CD4-positive, alpha-beta T cell treated with Interleukin-6 at 100 ng/mL for 8 hours (primary cell): ENCODE measurements around the gene KRTAP3-3.

Experiments
- DNase-seq: peaks from one replicate; pipeline ENCODE4 v3.0.0-alpha.2; 2020; ENCODE audit warnings: mixed read lengths, low spot score

The KRTAP3-3 gene

DNA sequence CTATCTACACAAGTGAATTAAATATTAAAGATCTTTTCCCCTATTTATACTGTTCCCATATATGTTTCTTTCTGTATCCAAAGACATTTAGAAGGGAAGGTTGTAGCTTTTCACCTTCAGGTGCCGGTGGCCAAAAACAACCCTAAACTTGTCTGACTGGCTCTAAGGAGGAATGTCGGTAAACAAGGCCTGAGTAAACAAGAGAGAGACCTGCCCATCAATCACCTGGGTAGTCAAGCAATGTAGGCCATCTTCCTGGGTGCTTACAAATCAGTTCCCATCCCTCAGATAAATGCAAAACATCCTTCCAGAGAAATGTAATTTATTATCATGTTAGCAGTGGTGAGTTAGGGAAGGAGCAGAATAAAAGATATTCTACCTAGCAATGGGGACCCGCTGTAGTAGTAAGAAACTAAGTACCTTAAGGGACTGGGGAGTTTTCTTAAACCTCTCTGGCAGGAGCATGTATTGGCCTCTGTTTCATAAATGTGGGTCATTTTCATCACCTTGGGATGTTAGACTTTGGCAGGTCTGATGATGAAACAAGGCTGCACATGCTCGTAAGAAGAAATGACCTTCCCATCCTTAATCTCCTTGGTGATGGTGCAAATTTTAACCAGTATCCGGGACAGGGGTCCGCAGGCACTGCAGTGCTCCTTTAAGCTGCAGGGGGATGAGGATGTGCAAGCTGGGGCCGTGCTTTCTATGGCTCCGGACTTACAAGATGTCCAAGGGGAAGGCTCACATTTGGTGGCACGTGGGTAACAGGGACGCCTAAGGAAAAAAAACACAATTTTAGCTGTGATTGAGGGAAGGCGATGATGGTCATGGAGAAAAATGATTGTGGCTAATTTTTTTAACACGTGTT, 35.6 kb downstream of the KRTAP3-3 start:
- DNase-seq, result no peak

DNA sequence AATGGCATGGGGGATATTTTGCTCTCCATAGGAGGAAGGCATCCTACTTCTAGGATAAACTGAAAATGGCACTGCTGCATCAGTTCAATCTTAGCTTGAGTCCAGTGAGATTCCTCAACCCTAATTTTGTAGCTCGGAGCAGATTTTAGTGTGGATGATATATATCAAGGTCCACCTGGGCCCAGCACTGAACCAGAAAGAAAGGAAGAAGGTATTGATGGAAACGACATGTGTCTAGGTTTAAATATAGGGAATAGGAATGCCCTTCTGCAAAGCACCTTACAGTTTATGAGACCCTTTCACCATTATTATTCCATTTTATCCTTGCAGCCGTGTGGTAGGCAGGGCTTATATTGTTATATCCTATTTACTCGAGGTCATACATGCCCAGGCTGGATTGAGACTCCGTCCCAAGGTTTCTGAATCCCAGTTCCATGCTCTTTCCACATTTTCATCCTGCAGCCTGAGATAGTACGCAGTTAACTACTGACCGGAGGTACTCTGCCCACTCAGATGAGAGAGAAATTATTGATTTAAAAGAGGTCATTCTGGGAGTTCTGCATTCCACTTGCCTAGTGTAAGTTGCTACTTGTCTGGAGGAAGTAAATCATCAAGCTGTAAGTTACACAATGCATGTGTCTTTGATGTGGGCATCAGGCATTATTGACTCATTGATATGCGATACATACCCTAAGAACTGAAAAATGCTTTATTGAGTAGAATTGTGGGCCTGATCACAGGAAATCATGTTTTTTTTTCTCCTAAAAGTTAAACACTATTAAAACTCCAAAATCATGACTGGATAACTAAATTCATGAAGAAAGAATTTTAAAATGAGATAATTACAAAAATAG, 37.3 kb downstream of the KRTAP3-3 start:
- no peak for DNase-seq

DNA sequence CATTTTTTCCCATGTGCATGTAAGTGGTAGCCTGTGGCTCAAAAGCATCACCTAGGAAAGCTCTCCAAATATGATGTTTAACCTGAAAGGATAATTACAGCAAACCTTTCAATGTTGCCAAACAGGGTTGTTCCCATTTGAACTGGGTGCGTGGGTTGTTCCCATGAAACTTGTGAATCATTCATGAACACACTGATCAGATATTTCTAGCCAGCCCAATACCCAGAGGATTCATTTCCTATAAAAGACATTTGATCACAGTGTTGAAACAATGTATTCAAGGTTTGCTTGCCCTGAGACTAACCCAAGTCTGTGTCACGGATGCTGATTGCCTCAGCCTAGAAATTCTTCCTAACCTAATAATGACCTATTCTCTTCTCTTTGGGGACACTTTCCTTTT, 40.1 kb downstream of the KRTAP3-3 start:
- DNase-seq, result no peak

DNA sequence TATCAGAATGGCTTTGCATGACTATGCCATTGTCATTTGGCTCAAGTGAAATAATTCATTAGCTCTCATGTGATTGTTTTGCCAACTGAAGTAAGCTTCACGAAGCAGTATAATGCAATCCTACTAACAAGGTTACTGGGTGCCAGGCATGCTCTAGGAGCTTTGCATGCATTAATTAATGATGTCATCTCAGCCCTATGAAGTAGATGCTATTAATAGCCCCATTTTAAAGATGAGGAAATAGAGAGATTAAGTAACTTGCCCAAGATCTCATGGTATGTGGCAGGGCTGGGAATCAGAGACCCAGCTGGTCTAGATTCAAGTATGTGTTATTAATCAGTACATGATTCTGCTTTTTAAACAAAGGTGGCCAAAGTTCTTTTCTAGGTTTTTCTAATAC, 41.3 kb downstream of the KRTAP3-3 start:
- DNase-seq, result no peak

DNA sequence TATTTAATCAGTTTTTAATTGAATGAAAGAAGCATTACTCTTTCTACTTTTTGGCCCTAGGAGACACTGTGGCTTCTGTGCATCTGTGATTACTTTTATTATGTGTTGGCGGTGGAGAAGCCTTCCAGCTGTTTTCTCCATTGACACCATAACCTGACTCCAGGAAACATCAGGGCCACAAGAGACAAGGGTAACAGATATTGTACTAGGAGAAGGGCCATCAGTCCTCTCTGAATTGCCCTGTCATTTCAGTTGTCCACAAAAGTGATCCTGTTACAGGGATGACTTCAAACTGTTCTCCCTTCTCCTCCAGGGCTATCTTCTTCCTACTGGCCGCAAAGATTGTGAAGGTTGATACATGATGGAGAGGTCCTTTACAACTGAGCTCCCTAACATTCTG, 41.8 kb downstream of the KRTAP3-3 start:
- no peak for DNase-seq

DNA sequence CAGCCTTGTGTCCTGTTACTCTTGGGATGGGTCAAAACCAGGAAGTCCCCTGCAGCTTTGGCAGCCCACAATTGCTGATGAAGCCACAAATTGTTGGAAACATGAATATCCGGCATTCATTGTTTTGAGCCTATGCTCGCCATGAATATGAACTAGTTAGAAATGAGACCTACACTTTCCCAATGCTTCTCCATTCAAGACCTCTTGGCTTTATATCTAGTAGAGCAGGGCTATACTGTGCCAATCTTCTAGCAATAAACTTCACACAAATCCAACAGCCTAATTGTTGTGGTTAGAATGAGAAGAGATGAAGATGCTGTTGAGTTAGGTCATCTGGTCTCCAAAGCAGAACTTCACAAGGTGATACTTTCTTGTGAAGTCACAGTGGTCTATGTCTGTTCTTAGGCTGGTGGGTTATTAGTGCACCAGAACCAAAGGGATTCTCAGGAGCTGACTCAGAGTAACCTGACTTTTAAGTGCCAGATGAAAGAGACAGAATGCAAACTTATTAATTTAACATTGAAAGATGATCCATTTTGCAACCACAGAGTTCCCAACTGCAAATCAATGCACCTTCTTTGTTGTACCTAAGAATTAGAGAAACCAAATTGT, 42.8 kb downstream of the KRTAP3-3 start:
- DNase-seq, result no peak

DNA sequence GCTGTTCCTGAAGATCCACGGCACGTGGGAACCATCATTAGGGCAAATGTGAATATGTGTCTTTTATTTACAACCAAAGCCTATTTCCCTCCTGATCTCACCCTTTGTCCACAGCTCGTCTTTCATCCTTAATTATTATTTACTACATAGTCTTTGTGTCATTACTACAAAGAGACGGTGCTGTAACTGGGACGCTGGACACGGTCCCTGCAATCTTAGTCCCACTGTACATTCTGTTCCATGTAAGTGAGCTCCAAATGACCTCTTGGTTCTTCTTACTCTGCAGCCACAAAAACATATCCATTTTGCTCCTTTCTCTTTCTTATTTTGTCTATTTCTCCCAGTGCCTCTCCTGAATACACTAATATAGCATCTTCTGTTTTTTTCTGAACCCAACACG, 43.8 kb downstream of the KRTAP3-3 start:
- DNase-seq, result no peak

DNA sequence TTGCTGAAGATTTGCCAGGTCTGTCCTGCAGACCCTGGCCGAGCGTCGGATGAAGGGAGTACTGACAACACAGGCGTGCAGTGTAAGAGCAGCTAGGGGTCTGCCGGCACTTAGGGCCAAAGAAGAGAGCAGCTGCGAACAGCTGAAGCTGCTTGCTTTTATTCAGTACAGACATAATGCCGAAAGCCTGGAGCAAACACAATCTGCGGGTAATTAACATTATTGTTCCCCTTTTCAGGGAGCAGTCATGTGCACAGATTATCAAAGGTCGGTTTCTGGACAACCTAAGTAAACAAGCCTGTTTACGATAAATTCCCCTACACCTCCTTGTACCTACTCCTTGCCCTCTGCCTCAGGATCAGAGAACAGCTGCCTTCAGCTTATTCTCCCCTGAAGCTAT, 44.5 kb downstream of the KRTAP3-3 start:
- no peak for DNase-seq

DNA sequence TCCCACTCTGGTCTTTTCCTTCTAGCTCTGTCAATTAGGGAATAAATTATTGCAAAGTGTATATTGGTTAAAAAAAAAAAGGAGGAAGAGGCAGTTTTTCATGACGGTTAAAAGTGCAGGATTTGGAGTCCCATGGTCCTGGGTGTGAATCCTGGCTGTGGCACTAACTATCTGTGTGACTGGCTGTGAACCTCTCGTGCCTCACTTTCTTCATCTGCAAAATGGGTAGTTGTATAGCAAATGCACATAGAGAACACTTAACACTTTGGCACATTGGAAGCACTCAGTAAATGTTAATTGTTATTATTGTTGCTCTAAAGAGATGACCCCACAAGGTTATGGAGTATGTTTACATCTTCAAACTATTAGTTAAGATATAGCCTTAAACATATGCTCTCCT, 46.0 kb downstream of the KRTAP3-3 start:
- no peak for DNase-seq

DNA sequence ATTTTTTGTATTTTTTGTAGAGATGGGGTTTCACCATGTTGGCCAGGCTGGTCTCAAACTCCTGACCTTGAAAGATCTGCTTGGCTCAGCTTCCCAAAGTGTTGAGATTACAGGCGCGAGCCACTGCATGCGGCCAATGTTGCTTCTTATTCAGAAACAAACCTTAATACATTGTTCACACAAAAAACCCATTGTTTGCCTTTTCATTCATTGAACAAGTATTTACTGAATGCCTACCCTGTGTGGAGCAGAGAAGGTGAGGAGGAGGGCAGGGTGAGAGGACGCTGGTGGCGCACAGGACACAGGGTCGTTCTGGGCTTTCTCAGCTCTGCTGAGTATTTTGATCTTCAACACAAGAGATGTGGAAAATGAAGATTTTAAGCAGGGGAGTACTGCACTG, 48.5 kb downstream of the KRTAP3-3 start:
- DNase-seq, result no peak

DNA sequence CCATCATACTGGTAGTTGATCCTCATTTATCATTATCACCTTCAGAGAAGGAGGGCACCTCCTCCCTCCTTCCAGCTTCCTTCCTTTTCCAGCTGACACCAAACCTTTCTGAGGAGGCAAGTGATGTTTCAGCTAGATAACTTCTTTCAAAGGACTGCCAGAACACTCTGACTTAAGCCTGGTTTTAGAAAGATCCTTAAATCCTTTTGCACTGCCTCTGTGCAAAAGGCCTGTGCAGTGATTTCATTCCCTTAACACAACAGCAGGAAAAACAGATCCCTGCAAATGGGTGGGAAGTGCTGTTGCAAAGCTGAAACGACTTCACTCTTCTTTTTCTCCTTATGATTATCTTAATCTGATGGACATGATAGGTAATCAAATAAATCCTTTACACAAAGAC, 49.4 kb downstream of the KRTAP3-3 start:
- no peak for DNase-seq
